ENCODE data around the gene GCN1.

- TF ChIP-seq, protein P1, sequence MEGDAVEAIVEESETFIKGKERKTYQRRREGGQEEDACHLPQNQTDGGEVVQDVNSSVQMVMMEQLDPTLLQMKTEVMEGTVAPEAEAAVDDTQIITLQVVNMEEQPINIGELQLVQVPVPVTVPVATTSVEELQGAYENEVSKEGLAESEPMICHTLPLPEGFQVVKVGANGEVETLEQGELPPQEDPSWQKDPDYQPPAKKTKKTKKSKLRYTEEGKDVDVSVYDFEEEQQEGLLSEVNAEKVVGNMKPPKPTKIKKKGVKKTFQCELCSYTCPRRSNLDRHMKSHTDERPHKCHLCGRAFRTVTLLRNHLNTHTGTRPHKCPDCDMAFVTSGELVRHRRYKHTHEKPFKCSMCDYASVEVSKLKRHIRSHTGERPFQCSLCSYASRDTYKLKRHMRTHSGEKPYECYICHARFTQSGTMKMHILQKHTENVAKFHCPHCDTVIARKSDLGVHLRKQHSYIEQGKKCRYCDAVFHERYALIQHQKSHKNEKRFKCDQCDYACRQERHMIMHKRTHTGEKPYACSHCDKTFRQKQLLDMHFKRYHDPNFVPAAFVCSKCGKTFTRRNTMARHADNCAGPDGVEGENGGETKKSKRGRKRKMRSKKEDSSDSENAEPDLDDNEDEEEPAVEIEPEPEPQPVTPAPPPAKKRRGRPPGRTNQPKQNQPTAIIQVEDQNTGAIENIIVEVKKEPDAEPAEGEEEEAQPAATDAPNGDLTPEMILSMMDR (conservative IDR thresholded peaks at IDR 0.05; ENCODE audit: low read length) = no peak
- TF ChIP-seq EZH2phosphoT487 (IDR thresholded peaks at IDR 0.05; ENCODE audit: borderline replicate concordance, low read depth, low read length) = no peak
Measured at GRCh38 chr12:120229487-120230325, 35.2 kb upstream of the GCN1 start.

Data from OCI-LY7 (cell line).